Left ventricle myocardium inferior (tissue), 1 donor: ENCODE data around the gene SULT1C4. TPM values are rescaled to one million over a fixed set of nuclear protein-coding genes. Genes with fewer than 3 reads are reported as not detected.
"Not testable (repeated sequence)": the region's sequence is repeated elsewhere in the genome, so short reads cannot be mapped to it uniquely, and the experiment has no call there.

Experiments
- DNase-seq: peaks from one replicate; pipeline ENCODE4 v3.0.0-alpha.2; 2020
- H3K27ac ChIP-seq: fragments of 200-600 bp; replicated peaks from 2 replicates; pipeline ENCODE4 v1.8.0; 2021
- H3K27me3 ChIP-seq: fragments of 200-600 bp; 2 replicates; pipeline ENCODE4 v1.8.0; 2021; ENCODE audit warnings: low read depth
- H3K36me3 ChIP-seq: fragments of 200-600 bp; 2 replicates; pipeline ENCODE4 v1.8.0; 2021
- H3K4me1 ChIP-seq: fragments of 200-600 bp; 2 replicates; pipeline ENCODE4 v1.8.0; 2021
- H3K4me3 ChIP-seq: fragments of 200-600 bp; 2 replicates; pipeline ENCODE4 v1.8.0; 2021; ENCODE audit warnings: mild to moderate bottlenecking, moderate library complexity
- H3K9me3 ChIP-seq: fragments of 200-600 bp; replicated peaks from 2 replicates; pipeline ENCODE4 v1.8.0; 2021
- CTCF ChIP-seq: fragments of 200-600 bp; IDR thresholded peaks from 2 replicates; pipeline ENCODE4 v1.8.0; 2021; ENCODE audit warnings: antibody characterized with exemption, mild to moderate bottlenecking, borderline replicate concordance
- intact Hi-C: fragments of 100-400 bp; cut with micrococcal nuclease; formaldehyde crosslinking; loops from one replicate; pipeline ENCODE4 v1.11.0; 2022
- total RNA-seq: library from RNA; stranded (reverse); fragmentation: NEBNext Ultra II Directional; extraction: Animal tissue kit (Norgen Biotek cat#: 25700); gene quantifications from one replicate; pipeline ENCODE4 v1.2.1, GENCODE V29; 2021
- donor health status: DM: no; HTN: yes; CAD: no; lungs with severe emphysema.

SULT1C4 gene
- total RNA-seq, 1 donor from 2014 or later, result 2.7 TPM

GRCh38 chr2:108423067-108423466, 45.3 kb downstream of the SULT1C4 start:
- intact Hi-C loops, result no loop called here
- no peaks in the 10 kb centered on the region for H3K9me3 ChIP-seq
- DNase-seq, result no peak
- H3K4me3 ChIP-seq, result no peak overlapping the region
- H3K27ac ChIP-seq, result no peak overlapping the region
- TF ChIP-seq CTCF, result no peak
- H3K4me1 ChIP-seq, result no peaks in the 10 kb centered on the region
- no peaks in the 10 kb centered on the region for H3K36me3 ChIP-seq
- no peaks in the 10 kb centered on the region for H3K27me3 ChIP-seq

- intact Hi-C loops, result no loop called here
Observed at GRCh38 chr2:108423502-108424251, 45.9 kb downstream of the SULT1C4 start.

DNA sequence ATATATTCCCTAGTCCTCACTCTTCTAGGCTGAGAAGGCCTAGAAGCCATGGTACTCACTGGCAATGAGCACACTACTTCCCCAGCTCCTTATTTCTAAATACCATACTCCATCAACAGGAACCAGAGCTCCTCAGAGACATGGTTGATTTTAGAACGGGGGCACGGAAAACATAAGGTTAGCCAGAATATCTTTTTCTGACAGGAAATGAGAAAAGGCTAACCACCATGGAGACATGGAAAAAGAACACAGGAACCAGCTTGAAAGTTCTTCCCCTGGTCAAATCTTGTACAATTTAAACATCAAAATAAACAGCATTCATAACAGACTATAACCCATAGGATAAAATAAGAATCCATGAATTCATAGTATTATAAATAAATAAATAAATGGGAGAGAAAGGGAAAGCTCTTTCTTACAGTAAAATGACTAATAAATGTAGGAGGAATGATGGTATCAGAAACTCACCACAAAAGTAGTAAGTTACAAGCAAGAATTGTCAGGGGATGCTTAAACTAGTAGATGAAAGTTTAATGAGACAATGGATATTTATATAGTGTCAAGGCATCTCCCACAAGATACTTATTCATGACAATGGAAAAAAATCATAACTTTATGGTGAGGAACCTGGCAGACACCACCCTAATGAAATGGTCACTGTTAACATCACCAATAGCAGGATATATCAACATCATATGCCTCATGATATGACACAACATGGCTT, 50.7 kb downstream of the SULT1C4 start:
- H3K9me3 ChIP-seq, result peaks cover under 1% of the 10 kb centered on the region
- H3K36me3 ChIP-seq, result no peaks in the 10 kb centered on the region
- no peaks in the 10 kb centered on the region for H3K4me1 ChIP-seq
- no peaks in the 10 kb centered on the region for H3K27me3 ChIP-seq
- intact Hi-C loops, result no loop called here
- H3K4me3 ChIP-seq, result no peak overlapping the region
- DNase-seq, result no peak
- no peak overlapping the region for H3K27ac ChIP-seq
- TF ChIP-seq CTCF, result no peak

More at GRCh38 chr2:108423502-108424251, 45.9 kb downstream of the SULT1C4 start:
- Histone ChIP-seq H3K27me3 (no peaks in the 10 kb centered on the region), H3K36me3 (no peaks in the 10 kb centered on the region), H3K4me3 (no peak overlapping the region), H3K9me3 (no peaks in the 10 kb centered on the region), H3K4me1 (no peaks in the 10 kb centered on the region), H3K27ac (no peak overlapping the region)
- no peak for DNase-seq
- TF ChIP-seq CTCF, result no peak

- H3K9me3 ChIP-seq, H3K4me1 ChIP-seq, DNase-seq, intact Hi-C loops, H3K4me3 ChIP-seq, H3K27me3 ChIP-seq, H3K27ac ChIP-seq, H3K36me3 ChIP-seq: not testable (repeated sequence)
Observed at GRCh38 chr2:108435578-108435977, 57.8 kb downstream of the SULT1C4 start.

GRCh38 chr2:108436976-108437375, 59.2 kb downstream of the SULT1C4 start:
- Histone ChIP-seq H3K36me3 (no peaks in the 10 kb centered on the region), H3K27ac (no peak overlapping the region), H3K27me3 (no peaks in the 10 kb centered on the region), H3K4me3 (no peak overlapping the region), H3K4me1 (no peaks in the 10 kb centered on the region), H3K9me3 (peaks cover 8% of the 10 kb centered on the region)
- TF ChIP-seq CTCF, result no peak
- intact Hi-C loops, result no loop called here
- DNase-seq, result no peak

Other genes with a start within 250 kb of the SULT1C4 start
- not detected for gene SULT1C3, start 138.0 kb upstream of the SULT1C4 start, total RNA-seq
- gene SULT1C2, start 89.1 kb upstream of the SULT1C4 start, total RNA-seq, result 1.9 TPM
- 24.9 TPM for gene GCC2, start 71.3 kb downstream of the SULT1C4 start, total RNA-seq
- 77.0 TPM for gene LIMS1, start 156.5 kb downstream of the SULT1C4 start, total RNA-seq